ENCODE results near the gene TMEM176A.

DNA sequence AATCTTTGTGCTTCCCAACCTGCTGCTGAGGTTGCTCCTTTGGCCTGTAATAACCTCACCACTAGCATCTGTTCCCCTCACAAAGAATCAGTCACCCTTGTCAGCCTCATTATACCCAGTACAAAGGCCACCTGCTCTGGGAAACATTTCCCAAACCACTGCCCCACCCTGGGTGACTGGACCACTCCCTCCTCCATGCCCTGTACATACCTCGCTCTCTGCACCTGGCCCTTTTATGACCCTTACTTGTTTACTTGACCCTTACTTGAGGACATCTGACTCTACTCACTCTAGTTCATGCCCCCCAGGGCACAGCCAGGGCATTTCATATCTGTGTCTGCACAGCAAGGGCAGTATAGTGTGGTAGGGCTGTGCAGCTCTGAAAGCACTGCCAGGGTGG lies 30.4 kb downstream of the TMEM176A start:
- TF ChIP-seq ZFX (IDR thresholded peaks at IDR 0.05), result no peak
- TF ChIP-seq, protein P1, sequence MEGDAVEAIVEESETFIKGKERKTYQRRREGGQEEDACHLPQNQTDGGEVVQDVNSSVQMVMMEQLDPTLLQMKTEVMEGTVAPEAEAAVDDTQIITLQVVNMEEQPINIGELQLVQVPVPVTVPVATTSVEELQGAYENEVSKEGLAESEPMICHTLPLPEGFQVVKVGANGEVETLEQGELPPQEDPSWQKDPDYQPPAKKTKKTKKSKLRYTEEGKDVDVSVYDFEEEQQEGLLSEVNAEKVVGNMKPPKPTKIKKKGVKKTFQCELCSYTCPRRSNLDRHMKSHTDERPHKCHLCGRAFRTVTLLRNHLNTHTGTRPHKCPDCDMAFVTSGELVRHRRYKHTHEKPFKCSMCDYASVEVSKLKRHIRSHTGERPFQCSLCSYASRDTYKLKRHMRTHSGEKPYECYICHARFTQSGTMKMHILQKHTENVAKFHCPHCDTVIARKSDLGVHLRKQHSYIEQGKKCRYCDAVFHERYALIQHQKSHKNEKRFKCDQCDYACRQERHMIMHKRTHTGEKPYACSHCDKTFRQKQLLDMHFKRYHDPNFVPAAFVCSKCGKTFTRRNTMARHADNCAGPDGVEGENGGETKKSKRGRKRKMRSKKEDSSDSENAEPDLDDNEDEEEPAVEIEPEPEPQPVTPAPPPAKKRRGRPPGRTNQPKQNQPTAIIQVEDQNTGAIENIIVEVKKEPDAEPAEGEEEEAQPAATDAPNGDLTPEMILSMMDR (conservative IDR thresholded peaks at IDR 0.05), result no peak

Data from C4-2B (cell line).